CD14-positive monocyte (primary cell): ENCODE measurements around the gene COBLL1. TPM values are rescaled to one million over a fixed set of nuclear protein-coding genes. Genes with fewer than 3 reads are reported as not detected.
A peak's percentile ranks its signal among the peaks of the same experiment; 100 is the strongest.

Experiments used
- DNase-seq, 3 donors: peaks; one replicate each; pipeline ENCODE4 v3.0.0-alpha.2; 2011 to 2022
- H2AFZ ChIP-seq: 2 replicates; pipeline ENCODE4 v1.6.0; 2012; ENCODE audit warnings: mild to moderate bottlenecking, low read depth, low read length, inconsistent platforms; ENCODE audit not compliant: insufficient read depth, poor library complexity, severe bottlenecking
- H3K27ac ChIP-seq, 2 donors: 1 replicate in 1 of 2; 2 replicates in 1 of 2; pipeline ENCODE4 v1.5.1; 2012 to 2013; ENCODE audit warnings: low read length in 2 of 2, control low read depth in 1 of 2, inconsistent platforms in 1 of 2, low read depth in 1 of 2, mild to moderate bottlenecking in 1 of 2
- H3K27me3 ChIP-seq, 2 donors: one replicate each; pipeline versions ENCODE4 v1.6.0 to v1.6.1; 2011 to 2013; ENCODE audit warnings: low read length in 2 of 2; ENCODE audit not compliant: control insufficient read depth in 2 of 2, insufficient read depth in 2 of 2
- H3K36me3 ChIP-seq, 2 donors: replicated peaks in 1 of 2; 1 replicate in 1 of 2; 2 replicates in 1 of 2; pipeline versions ENCODE4 v1.5.1 to v1.6.1; 2012 to 2013; ENCODE audit warnings: low read length in 2 of 2, control low read depth in 1 of 2, inconsistent platforms in 1 of 2, mild to moderate bottlenecking in 1 of 2; ENCODE audit not compliant: insufficient read depth in 2 of 2, control insufficient read depth in 1 of 2
- H3K4me1 ChIP-seq, 2 donors: 1 replicate in 1 of 2; 2 replicates in 1 of 2; pipeline versions ENCODE4 v1.5.1 to v1.6.1; 2012 to 2013; ENCODE audit warnings: low read length in 2 of 2, control low read depth in 1 of 2, inconsistent platforms in 1 of 2, mild to moderate bottlenecking in 1 of 2, moderate library complexity in 1 of 2; ENCODE audit not compliant: insufficient read depth in 2 of 2, control insufficient read depth in 1 of 2
- H3K4me2 ChIP-seq: replicated peaks from 2 replicates; pipeline ENCODE3; 2012; ENCODE audit warnings: low read length, moderate library complexity, mild to moderate bottlenecking; ENCODE audit not compliant: poor library complexity, severe bottlenecking; ENCODE audit errors: extremely low read depth
- H3K4me3 ChIP-seq, 3 experiments: fragments of 200-600 bp in 1 of 3; sonication (generic) in 1 of 3; replicated peaks in 1 of 3; 1 replicate in 2 of 3; 2 replicates in 1 of 3; pipeline ENCODE4 v1.5.1; 2011 to 2013; ENCODE audit warnings: low read length in 3 of 3, mild to moderate bottlenecking in 3 of 3, control low read depth in 2 of 3, low read depth in 2 of 3, inconsistent platforms in 1 of 3, moderate library complexity in 1 of 3
- H3K79me2 ChIP-seq: 2 replicates; pipeline ENCODE4 v1.6.0; 2012; ENCODE audit warnings: mild to moderate bottlenecking, control low read depth, inconsistent platforms, low read length, moderate library complexity; ENCODE audit not compliant: insufficient read depth
- H3K9ac ChIP-seq: 2 replicates; pipeline ENCODE4 v1.6.0; 2017; ENCODE audit warnings: low read length, mild to moderate bottlenecking; ENCODE audit not compliant: insufficient read depth, poor library complexity, severe bottlenecking
- H3K9me3 ChIP-seq, 2 donors: replicated peaks in 1 of 2; 1 replicate in 1 of 2; 2 replicates in 1 of 2; pipeline versions ENCODE4 v1.5.1 to v1.6.1; 2012 to 2013; ENCODE audit warnings: low read length in 2 of 2, control low read depth in 1 of 2; ENCODE audit not compliant: control insufficient read depth in 1 of 2, insufficient read depth in 1 of 2
- H4K20me1 ChIP-seq: 2 replicates; pipeline ENCODE4 v1.6.0; 2012; ENCODE audit warnings: mild to moderate bottlenecking, low read length, control low read depth, moderate library complexity; ENCODE audit not compliant: insufficient read depth
- H3K27ac Mint-ChIP-seq, 7 donors: one replicate each; pipeline ENCODE4 v1.8.0; 2020; ENCODE audit warnings: mild to moderate bottlenecking in 7 of 7, mixed read lengths in 7 of 7, moderate library complexity in 6 of 7, inconsistent platforms in 2 of 7
- H3K27me3 Mint-ChIP-seq, 3 donors: one replicate each; pipeline ENCODE4 v1.8.0; 2021 to 2022; ENCODE audit warnings: low read depth in 3 of 3, mild to moderate bottlenecking in 3 of 3, mixed read lengths in 3 of 3, moderate library complexity in 3 of 3, inconsistent platforms in 1 of 3
- H3K36me3 Mint-ChIP-seq, 2 donors: one replicate each; pipeline ENCODE4 v1.8.0; 2020; ENCODE audit warnings: mixed read lengths in 2 of 2, inconsistent platforms in 1 of 2, mild to moderate bottlenecking in 1 of 2
- H3K4me1 Mint-ChIP-seq: one replicate; pipeline ENCODE4 v1.8.0; 2020; ENCODE audit warnings: mild to moderate bottlenecking, mixed read lengths
- H3K4me3 Mint-ChIP-seq, 2 donors: one replicate each; pipeline ENCODE4 v1.8.0; 2020; ENCODE audit warnings: mild to moderate bottlenecking in 2 of 2, mixed read lengths in 2 of 2, moderate library complexity in 1 of 2
- H3K9me3 Mint-ChIP-seq, 7 donors: one replicate each; pipeline ENCODE4 v1.8.0; 2020 to 2022; ENCODE audit warnings: mixed read lengths in 7 of 7, mild to moderate bottlenecking in 6 of 7, moderate library complexity in 6 of 7, inconsistent platforms in 2 of 7
- CTCF ChIP-seq: fragments of 200-600 bp; IDR thresholded peaks from one replicate; pipeline ENCODE4 v1.8.0; 2022; ENCODE audit warnings: antibody characterized with exemption, mild to moderate bottlenecking
- WGBS: methylation state at CpG from one replicate; pipeline ENCODE4 v1.1.5; 2013; ENCODE audit warnings: missing lambda C conversion rate; ENCODE audit not compliant: insufficient coverage; 5-methylcytosine and 5-hydroxymethylcytosine counted together
- intact Hi-C, 2 donors: fragments of 100-400 bp; cut with micrococcal nuclease; formaldehyde crosslinking; loops; one replicate each; pipeline versions ENCODE4 v1.15.0 to v1.15.1; 2023
- polyA plus RNA-seq, 3 donors: library from polyadenylated mRNA; depleted of rRNA in 1 of 3; unstranded in 2 of 3; stranded (reverse) in 1 of 3; fragments of 300-500 nt in 2 of 3; fragments of >200 nt in 1 of 3; fragmentation: Illumina TruSeq in 2 of 3; gene quantifications; 1 replicate in 2 of 3; 2 replicates in 1 of 3; pipeline ENCODE4 v1.2.3, GENCODE V29; 2012 to 2021

Gene COBLL1
- polyA plus RNA-seq, 3 donors: 0.18 to 0.54 (median 0.24) TPM

DNA sequence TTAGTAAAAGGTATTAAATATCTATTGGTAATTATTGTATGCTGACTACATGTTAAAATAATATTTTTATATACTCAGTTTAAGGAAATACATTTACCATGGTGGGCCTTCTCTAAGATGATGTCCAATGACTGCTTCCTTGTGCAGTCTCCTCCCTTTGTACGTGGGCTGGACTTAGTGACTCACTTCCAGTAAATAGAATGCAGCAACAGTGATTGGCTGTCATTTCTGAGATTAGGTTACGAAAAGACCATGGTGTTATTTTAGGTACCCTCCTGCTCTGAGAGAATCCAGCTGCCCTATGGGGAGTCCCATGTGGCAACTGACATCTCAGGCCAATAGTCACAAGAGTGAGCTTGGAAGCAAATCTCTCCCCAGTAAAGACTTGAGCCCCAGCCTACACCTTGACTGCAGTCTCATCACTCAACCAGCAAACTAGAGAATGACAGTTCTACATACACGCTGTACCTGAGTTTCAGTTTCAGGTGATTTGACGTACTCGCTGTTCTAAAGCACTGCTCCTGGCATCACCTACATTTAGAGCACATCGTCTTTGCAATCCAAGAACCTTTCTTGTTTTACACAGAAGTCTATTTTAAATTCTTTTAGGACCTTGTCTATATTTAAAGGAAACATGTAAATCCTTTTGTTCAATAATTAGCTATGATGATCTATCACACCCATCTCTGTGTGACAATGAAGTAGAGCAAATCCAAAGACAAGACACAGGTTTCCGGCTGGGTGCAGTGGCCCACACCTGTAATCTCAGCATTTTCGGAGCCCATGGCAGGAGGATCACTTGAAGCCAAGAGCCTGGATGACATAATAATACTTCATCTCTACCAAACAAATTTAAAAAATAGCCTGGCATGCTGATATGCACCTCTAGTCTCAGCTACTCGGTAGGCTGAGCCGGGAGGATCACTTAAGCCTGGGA, 87.2 kb downstream of the COBLL1 start:
- no peak overlapping the region for H2AFZ ChIP-seq
- H3K4me2 ChIP-seq: no peak overlapping the region
- Mint-ChIP-seq H3K4me3 (no peak overlapping the region), H3K27ac (peak overlapping the region in 1 of 7 donors; percentile 23), H3K9me3 (no peaks in the 10 kb centered on the region), H3K27me3 (no peaks in the 10 kb centered on the region), H3K4me1 (peaks cover 8% of the 10 kb centered on the region), H3K36me3 (no peaks in the 10 kb centered on the region)
- peaks cover 3 to 7% of the 10 kb centered on the region in 2 donors for H3K4me1 ChIP-seq
- intact Hi-C loops: no loop called here
- H3K27ac ChIP-seq: no peak overlapping the region
- no peaks in the 10 kb centered on the region for H3K9me3 ChIP-seq
- no peaks in the 10 kb centered on the region for H3K79me2 ChIP-seq
- no peak for TF ChIP-seq CTCF
- no peak overlapping the region for H3K4me3 ChIP-seq
- no peak overlapping the region for H3K9ac ChIP-seq
- WGBS: 95% methylated on average over 6 of the region's 10 CpGs
- no peaks in the 10 kb centered on the region for H4K20me1 ChIP-seq
- H3K27me3 ChIP-seq: no peaks in the 10 kb centered on the region
- H3K36me3 ChIP-seq: no peaks in the 10 kb centered on the region
- no peak for DNase-seq

GRCh38 chr2:164752956-164753355, 88.7 kb downstream of the COBLL1 start:
- no peaks in the 10 kb centered on the region for H3K27me3 Mint-ChIP-seq
- no peak overlapping the region for H2AFZ ChIP-seq
- H3K9me3 ChIP-seq: no peaks in the 10 kb centered on the region
- H3K9ac ChIP-seq: no peak overlapping the region
- no peak for DNase-seq
- H3K4me2 ChIP-seq: no peak overlapping the region
- H3K9me3 Mint-ChIP-seq: no peaks in the 10 kb centered on the region
- no peaks in the 10 kb centered on the region for H3K36me3 ChIP-seq
- no peaks in the 10 kb centered on the region for H3K36me3 Mint-ChIP-seq
- no peak overlapping the region for H3K27ac Mint-ChIP-seq
- intact Hi-C loops: no loop called here
- peaks cover 0 to 1% of the 10 kb centered on the region in 2 donors for H3K4me1 ChIP-seq
- WGBS: no CpG with 5 or more reads among the region's 1 CpG
- H3K79me2 ChIP-seq: no peaks in the 10 kb centered on the region
- TF ChIP-seq CTCF: no peak
- no peak overlapping the region for H3K4me3 ChIP-seq
- no peaks in the 10 kb centered on the region for H4K20me1 ChIP-seq
- H3K4me3 Mint-ChIP-seq: no peak overlapping the region
- H3K27ac ChIP-seq: no peak overlapping the region
- peaks cover 3% of the 10 kb centered on the region for H3K4me1 Mint-ChIP-seq
- H3K27me3 ChIP-seq: no peaks in the 10 kb centered on the region
